GM19452 (cell line): ENCODE data around the gene ERICH2.
"Not testable (repeated sequence)": the region's sequence is repeated elsewhere in the genome, so short reads cannot be mapped to it uniquely, and the experiment has no call there.

Experiments used
- ATAC-seq: cut with Tn5 transposase; IDR thresholded peaks from one replicate; pipeline ENCODE4 v1.9.1; 2021; ENCODE audit not compliant: unreplicated experiment

Gene ERICH2, protein sequence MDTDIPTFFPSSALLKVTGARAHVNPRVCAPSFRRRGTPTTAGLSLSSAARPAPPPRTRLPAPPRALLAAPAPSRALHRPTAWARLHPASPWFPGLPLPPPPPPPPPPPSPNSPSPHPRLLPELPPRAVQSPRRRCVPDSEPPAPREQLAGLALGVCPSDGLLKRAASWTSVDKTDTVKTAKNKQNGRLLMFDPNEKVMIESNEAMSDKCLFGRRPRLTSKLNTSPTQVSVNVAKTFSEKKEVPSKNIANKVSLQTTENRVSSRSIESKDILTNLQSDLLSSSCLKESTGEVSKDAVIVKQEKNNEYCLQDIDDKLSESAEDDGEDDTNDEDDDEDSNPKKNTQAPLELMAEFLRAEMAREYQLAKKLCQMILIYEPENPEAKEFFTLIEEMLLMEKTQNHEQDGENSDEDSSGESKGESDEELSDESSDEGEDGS

GRCh38 chr2:170770008-170770605 lies at the start of gene ERICH2:
Gene ERICH2, plus strand, starts transcription at chr2:170770378. Its CDS starts 304 bp downstream, at chr2:170770682.
- peak; percentile 43 for ATAC-seq

- no peak for ATAC-seq
These were observed 48.5 kb upstream of the ERICH2 start for GRCh38 chr2:170721678-170722077.

- ATAC-seq = no peak
These were observed 47.9 kb upstream of the ERICH2 start for GRCh38 chr2:170722301-170722700.

GRCh38 chr2:170723446-170723958 lies 46.7 kb upstream of the ERICH2 start:
- no peak for ATAC-seq

- no peak for ATAC-seq
These were observed 36.2 kb upstream of the ERICH2 start for GRCh38 chr2:170733798-170734600.

DNA sequence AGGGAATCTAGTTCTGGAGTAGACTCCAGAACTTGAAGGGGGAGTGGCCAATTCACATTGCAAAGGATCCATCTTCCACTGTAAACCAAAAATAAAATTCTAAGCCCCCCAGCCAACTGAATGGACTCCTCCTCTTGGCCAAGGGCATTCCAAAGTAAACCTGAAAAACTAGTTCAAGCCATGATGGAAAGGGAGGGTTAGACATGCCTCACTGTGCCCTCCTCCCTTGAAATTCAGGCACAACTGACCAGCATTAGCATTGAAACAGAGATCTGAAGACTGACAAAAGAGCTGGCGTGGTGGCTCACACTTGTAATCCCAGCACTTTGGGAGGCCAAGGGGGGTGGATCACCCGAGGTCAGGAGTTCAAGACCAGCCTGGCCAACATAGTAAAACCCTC lies 35.6 kb upstream of the ERICH2 start:
- ATAC-seq = not testable (repeated sequence)

DNA sequence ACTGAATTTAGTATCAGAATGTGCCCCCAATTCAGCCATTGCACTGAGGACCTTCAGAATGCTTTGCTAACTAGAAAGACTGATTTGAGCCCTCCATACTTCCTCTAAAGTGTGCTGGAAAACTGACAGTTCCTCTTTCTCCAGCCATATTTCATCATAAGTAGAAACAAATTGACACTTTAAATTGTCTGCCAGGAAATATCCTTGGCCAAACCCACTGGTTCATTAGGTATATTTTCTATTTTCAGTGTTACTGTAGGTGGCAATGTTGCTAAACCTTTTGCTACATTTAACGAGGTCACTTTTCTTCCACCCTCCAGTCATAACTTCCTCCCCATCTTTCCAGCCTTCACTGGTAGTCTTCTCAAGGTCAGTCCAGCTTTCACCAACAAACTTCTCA lies 33.5 kb upstream of the ERICH2 start:
- ATAC-seq = no peak

GRCh38 chr2:170737406-170737805 lies 32.8 kb upstream of the ERICH2 start:
- ATAC-seq = no peak

GRCh38 chr2:170737821-170738220 lies 32.4 kb upstream of the ERICH2 start:
- no peak for ATAC-seq

DNA sequence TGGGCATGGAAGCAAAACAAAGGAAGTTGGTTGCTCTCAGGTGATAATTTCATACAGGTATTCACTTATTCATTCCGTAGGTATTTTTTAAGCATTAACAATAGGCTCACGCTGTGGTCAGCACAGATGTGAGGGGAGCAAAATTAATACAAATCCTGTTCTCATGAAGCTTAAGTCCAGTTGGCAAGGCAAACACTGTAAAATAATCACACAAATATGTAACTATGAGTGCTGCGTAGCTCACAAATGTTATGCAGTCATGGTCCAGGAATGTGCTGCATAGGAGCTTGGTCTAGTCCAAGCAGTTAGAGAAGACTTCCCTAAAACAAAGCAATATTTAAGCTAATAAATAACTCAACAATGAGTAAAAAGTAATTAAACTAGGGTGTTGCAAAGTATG lies 31.1 kb upstream of the ERICH2 start:
- no peak for ATAC-seq

GRCh38 chr2:170739507-170740046 lies 30.6 kb upstream of the ERICH2 start:
- no peak for ATAC-seq

DNA sequence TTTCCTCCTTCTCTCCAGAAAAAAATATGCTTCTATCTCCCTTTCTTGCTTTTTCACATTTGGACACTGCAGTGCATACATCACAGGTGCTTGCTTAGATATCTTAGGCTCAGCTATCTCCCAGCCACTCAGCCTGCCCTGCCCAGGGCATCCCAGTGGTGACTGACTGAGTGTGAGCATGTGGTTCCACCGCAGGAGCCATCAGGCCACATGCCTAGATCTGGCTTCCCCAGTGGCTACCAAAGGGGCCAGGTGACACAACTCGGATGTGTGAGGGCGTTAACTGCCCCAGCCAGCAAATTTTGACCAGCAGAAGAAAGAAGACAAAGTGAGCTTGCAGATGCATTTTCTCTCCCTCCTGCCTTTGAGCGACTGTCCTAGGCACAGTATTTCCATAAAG lies 29.5 kb upstream of the ERICH2 start:
- no peak for ATAC-seq

DNA sequence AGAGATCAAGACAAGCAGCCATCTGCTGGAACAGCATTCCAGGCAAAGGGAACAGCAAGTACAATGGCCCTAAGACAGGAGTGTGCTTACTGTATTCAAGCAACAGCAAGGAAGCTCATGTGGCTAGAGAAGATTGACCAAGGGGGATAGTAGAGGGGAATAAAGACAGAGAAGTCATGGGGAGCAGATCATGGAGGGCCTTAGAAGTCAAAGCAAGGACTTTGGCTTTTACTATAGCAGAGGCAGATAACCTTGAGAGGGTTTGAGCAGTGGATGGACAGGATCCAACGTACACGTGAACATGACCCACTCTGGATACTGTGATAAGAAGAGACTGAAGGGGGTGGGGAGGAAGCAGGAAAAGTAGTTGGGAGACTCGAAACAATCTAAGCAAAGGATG lies 28.2 kb upstream of the ERICH2 start:
- no peak for ATAC-seq

GRCh38 chr2:170742896-170743529 lies 27.2 kb upstream of the ERICH2 start:
- ATAC-seq = no peak

GRCh38 chr2:170743530-170744239 lies 26.5 kb upstream of the ERICH2 start:
- ATAC-seq = no peak

- no peak for ATAC-seq
These were observed 25.8 kb upstream of the ERICH2 start for GRCh38 chr2:170744248-170745002.

DNA sequence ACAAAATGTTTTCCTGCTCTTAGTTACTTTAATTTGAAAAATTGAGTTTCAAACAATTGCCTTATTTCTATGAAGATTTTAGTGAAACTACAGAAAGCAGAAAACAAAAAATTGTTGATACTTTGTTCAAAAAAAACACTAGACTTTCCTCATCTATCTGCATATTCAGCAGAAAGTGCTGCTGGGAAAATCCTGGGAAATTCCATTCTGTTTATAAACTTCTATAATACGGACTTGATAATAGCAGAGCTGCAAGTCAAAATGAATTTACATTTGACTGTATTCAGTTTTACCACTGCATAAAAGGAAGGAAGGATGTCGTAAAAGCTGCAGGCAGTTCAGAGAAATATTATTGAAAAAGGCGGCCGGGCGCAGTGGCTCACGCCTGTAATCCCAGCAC lies 24.9 kb upstream of the ERICH2 start:
- ATAC-seq = no peak

DNA sequence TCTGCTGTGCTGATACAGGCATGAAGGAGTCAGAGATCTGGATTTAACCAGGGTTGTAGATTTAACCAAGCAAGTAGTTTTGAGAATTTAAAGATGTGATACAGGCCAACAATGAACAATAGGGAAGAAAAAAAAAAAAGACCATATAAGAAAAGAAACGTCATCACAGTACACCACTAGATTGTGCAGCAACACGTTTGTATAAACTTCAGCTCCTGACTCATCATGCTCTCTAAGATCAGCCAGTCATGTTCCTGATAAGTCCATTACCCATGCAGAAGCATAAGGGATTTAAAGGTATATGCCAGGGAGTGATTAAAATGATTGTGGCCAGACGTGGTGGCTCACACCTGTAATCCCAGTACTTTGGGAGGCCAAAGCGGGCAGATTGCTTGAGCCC lies 22.3 kb upstream of the ERICH2 start:
- ATAC-seq = no peak

DNA sequence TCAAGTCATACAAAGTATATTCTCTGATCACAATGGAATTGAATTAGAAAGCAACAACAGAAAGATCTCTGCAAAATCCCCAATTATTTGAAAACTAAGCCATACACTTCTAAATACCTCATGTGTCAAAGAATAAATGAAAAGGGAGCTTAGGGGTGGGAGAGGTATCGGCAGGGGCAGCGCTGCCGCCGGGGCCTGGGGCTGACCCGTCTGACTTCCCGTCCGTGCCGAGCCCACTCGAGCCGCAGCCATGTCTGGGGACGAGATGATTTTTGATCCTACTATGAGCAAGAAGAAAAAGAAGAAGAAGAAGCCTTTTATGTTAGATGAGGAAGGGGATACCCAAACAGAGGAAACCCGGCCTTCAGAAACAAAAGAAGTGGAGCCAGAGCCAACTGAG lies 18.6 kb upstream of the ERICH2 start:
- not testable (repeated sequence) for ATAC-seq
